Parathyroid adenoma (tissue), 2 donors: ENCODE results near the gene TANC1.
A peak's percentile ranks its signal among the peaks of the same experiment; 100 is the strongest.

ENCODE experiments used
- H2AFZ ChIP-seq: fragments of 300-600 bp; sonication (generic); one replicate; pipeline ENCODE4 v1.7.0; 2017; ENCODE audit warnings: antibody characterized with exemption, mild to moderate bottlenecking
- H3K27ac ChIP-seq: fragments of 300-600 bp; sonication (generic); one replicate; pipeline ENCODE4 v1.7.0; 2017
- H3K27me3 ChIP-seq: fragments of 300-600 bp; sonication (generic); one replicate; pipeline ENCODE4 v1.7.0; 2017; ENCODE audit warnings: low read length; ENCODE audit not compliant: control insufficient read depth, insufficient read depth
- H3K36me3 ChIP-seq: fragments of 300-600 bp; sonication (generic); one replicate; pipeline ENCODE4 v1.7.0; 2017; ENCODE audit warnings: low read length; ENCODE audit not compliant: control insufficient read depth, insufficient read depth
- H3K4me1 ChIP-seq: fragments of 300-600 bp; sonication (generic); one replicate; pipeline ENCODE4 v1.7.0; 2017; ENCODE audit warnings: control low read depth
- H3K4me2 ChIP-seq: fragments of 300-600 bp; sonication (generic); one replicate; pipeline ENCODE4 v1.7.0; 2017; ENCODE audit warnings: low read length
- H3K4me3 ChIP-seq: fragments of 300-600 bp; sonication (generic); one replicate; pipeline ENCODE4 v1.7.0; 2017; ENCODE audit warnings: low read depth, low read length
- H3K79me2 ChIP-seq: fragments of 300-600 bp; sonication (generic); one replicate; pipeline ENCODE4 v1.7.0; 2017; ENCODE audit warnings: control low read depth
- H3K9ac ChIP-seq: fragments of 300-600 bp; sonication (generic); one replicate; pipeline ENCODE4 v1.7.0; 2017; ENCODE audit warnings: mild to moderate bottlenecking
- H3K9me3 ChIP-seq: fragments of 300-600 bp; sonication (generic); one replicate; pipeline ENCODE4 v1.7.0; 2017; ENCODE audit warnings: low read length; ENCODE audit not compliant: control insufficient read depth
- CTCF ChIP-seq: fragments of 300-600 bp; sonication (generic); IDR thresholded peaks from one replicate; pipeline ENCODE4 v1.7.0; 2017; ENCODE audit warnings: antibody characterized with exemption, mild to moderate bottlenecking
- donor health status: primary hyperparathyroidism.

The TANC1 gene

DNA sequence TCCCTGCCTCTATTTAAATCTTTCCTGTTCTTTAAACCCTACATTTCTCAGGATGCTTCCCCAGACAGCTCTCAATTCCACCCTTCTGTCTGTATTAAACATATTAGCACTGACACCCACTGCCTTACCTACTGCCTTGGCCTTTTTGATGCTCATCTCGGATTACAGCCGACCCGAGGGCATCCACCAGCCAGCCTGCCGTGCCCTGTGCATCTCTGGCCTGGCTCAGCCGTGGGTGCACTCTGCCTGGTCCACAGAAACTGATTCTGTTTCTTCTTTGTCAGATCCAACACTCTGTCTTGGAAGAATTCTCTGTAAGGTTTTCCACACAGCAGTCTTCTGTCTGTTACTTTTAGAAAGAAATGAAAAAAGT lies 27.2 kb downstream of the TANC1 start:
- no peaks in the 10 kb centered on the region for H3K79me2 ChIP-seq
- no peaks in the 10 kb centered on the region for H3K4me1 ChIP-seq
- no peaks in the 10 kb centered on the region for H3K36me3 ChIP-seq
- TF ChIP-seq CTCF = no peak
- no peaks in the 10 kb centered on the region for H3K9me3 ChIP-seq
- no peak overlapping the region for H3K4me3 ChIP-seq
- H3K4me2 ChIP-seq = no peak overlapping the region
- no peaks in the 10 kb centered on the region for H3K27me3 ChIP-seq
- H3K27ac ChIP-seq = no peak overlapping the region
- H3K9ac ChIP-seq = no peak overlapping the region
- no peak overlapping the region for H2AFZ ChIP-seq

DNA sequence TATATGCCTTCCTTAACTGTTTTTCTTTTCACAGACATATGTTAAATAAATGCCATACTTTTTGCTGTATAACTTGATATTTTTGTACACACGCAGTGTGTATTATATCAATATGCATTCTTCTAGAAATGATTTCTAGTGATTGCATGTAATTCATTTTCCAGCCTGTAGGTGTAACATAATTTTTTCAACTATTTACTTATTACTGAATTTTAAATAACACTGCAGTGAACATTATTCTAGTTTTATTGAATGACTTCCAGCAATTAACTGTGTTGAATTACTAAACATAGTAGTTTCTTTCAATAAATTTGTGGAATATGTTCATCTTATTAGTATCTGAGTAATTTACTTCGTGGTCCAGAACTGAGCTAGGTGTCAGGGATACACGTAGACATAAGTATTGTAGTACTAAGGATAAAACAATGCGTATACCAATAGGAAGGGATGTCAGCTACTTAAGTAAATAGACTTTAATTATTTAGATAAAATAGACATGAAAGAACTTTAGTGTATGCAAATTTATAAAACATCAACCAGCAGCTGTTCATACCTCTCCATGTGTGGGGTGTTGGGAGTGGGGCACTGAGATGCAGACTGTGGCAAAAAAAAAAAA lies 28.0 kb downstream of the TANC1 start:
- no peak overlapping the region for H2AFZ ChIP-seq
- no peak overlapping the region for H3K27ac ChIP-seq
- no peaks in the 10 kb centered on the region for H3K79me2 ChIP-seq
- H3K9ac ChIP-seq = no peak overlapping the region
- no peak overlapping the region for H3K4me2 ChIP-seq
- H3K4me3 ChIP-seq = no peak overlapping the region
- no peaks in the 10 kb centered on the region for H3K27me3 ChIP-seq
- H3K36me3 ChIP-seq = no peaks in the 10 kb centered on the region
- no peaks in the 10 kb centered on the region for H3K4me1 ChIP-seq
- peak; percentile 20 for TF ChIP-seq CTCF
- H3K9me3 ChIP-seq = no peaks in the 10 kb centered on the region

DNA sequence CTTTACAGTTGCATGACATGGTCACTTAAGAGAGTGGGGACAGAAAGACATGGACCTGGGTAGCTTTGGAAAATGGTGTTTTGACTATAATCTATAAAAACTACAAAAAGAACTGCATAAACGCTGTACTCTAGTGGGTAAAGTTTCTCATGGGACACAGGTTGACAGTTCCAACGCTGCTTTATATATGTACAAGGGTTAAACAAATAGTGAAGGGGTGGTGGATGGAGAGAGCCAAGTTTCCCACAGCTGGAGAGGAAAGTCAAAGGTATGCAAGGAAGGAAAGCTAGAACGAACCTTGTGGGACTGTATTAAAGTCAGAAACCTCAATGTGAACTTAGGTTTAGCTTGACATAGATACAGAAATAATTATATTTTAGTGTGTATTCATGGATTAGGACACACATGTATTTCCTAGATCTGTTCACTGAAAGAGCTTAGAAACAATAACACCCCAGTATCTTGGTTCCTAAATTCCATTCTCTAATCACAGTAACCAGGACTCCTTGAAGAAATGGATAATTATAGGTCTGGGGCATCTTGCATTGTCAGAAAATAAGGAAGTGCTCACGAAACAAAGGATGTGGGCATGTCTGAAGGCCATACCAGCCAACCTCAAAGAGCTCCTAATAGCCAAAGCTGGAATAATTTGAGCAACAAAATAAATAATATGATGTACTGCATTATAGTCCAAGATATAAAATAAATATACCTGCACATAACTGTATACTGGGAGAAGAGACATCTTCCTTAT lies 28.8 kb downstream of the TANC1 start:
- H3K9me3 ChIP-seq = no peaks in the 10 kb centered on the region
- H3K79me2 ChIP-seq = no peaks in the 10 kb centered on the region
- TF ChIP-seq CTCF = no peak
- H3K4me1 ChIP-seq = no peaks in the 10 kb centered on the region
- H3K27me3 ChIP-seq = no peaks in the 10 kb centered on the region
- no peak overlapping the region for H2AFZ ChIP-seq
- H3K36me3 ChIP-seq = no peaks in the 10 kb centered on the region
- H3K9ac ChIP-seq = no peak overlapping the region
- no peak overlapping the region for H3K4me2 ChIP-seq
- no peak overlapping the region for H3K4me3 ChIP-seq
- no peak overlapping the region for H3K27ac ChIP-seq

DNA sequence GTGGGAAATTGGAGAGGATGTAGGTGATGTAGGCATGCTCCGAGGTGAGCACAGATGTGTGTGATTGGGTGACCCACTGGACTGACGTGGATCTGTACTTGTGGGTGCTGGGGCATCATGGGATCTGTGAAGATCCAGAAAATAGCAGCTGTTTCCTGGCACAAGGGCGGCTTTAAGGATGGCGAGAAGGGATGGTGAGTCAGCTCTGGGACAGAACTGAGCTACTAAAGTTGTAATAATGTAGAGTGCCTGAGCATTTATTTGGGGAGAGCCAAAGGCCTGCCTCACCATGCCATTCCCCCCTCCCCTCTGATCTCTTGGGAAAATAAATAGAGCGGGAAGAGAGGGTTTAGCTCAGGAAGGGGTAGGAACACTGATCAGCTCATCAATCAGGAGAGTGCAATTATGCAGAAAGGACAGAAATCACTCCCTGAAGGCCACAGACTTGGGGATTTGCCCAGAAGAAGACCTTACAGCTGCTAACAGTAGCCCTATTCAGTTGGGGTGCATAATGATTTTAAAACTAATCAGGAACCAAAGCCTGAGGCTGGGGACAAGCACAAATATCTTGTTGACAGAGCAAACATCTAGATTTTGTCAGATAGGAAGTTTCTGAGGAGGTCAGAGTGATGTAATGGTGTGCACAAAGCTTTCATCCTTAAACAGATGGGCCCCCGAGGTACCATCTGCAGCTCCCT lies 30.3 kb downstream of the TANC1 start:
- Histone ChIP-seq H3K9ac (no peak overlapping the region), H3K4me1 (peaks cover 4% of the 10 kb centered on the region)

More for the DNA sequence above, 30.3 kb downstream of the TANC1 start:
- TF ChIP-seq CTCF = no peak
- no peak overlapping the region for H3K4me3 ChIP-seq
- H3K27ac ChIP-seq = no peak overlapping the region
- no peaks in the 10 kb centered on the region for H3K27me3 ChIP-seq
- no peaks in the 10 kb centered on the region for H3K36me3 ChIP-seq
- H3K4me2 ChIP-seq = no peak overlapping the region
- no peaks in the 10 kb centered on the region for H3K9me3 ChIP-seq
- no peak overlapping the region for H2AFZ ChIP-seq
- H3K79me2 ChIP-seq = no peaks in the 10 kb centered on the region
